GM19328 (cell line): ENCODE data around the gene FUT1.
"Not testable (repeated sequence)": the region's sequence is repeated elsewhere in the genome, so short reads cannot be mapped to it uniquely, and the experiment has no call there.

Experiments used
- ATAC-seq: cut with Tn5 transposase; IDR thresholded peaks from one replicate; pipeline ENCODE4 v1.9.1; 2021; ENCODE audit warnings: mild to moderate bottlenecking, moderate library complexity; ENCODE audit not compliant: unreplicated experiment

FUT1 gene

DNA sequence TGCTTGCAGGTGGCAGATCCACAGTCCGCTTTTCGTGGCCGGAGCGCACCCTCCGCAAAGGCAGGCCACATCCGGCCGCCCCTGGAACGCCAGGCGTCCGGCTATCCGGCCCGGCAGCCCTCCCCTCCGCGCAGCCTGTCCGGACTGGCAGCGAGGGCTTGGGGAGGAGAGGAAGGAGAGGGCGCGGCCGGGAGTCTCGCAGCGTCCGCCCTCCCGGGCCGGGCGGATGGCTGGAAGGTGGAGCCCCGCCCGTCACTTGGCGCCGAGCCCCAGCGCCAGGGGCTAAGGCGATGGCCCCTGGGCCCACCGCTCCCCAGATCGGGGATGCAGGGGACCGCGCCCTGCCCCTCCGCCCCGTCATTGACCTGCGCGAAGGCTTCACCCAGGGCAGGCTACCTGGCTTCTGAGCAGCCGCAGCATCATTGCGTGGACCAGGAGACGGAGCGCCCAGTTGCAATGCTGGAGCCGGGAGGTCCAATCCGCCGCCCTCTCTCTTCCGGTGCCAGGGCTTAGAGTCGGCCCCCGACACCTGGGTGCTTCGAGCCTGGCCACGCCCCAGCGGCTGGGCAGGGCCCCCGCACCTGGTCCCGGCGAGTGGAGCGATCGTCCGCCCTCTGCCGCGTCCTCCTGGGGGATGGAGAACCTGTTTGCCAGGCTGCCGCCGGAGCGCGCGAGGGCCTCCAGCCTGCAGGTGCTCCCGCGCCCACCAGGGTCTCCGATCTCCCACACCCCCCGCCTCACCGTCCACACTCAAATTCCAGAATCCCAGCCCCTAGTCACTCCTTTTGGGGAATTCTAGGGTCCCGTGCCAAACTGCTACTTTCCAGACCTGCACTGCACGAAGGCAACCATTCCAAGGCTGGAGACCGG lies at the start of gene FUT1:
Gene FUT1, minus strand, starts transcription at position 146 of the 870 bp plus-strand sequence. CDS start 1,360 bp downstream, outside the sequence.
- no peak for ATAC-seq

DNA sequence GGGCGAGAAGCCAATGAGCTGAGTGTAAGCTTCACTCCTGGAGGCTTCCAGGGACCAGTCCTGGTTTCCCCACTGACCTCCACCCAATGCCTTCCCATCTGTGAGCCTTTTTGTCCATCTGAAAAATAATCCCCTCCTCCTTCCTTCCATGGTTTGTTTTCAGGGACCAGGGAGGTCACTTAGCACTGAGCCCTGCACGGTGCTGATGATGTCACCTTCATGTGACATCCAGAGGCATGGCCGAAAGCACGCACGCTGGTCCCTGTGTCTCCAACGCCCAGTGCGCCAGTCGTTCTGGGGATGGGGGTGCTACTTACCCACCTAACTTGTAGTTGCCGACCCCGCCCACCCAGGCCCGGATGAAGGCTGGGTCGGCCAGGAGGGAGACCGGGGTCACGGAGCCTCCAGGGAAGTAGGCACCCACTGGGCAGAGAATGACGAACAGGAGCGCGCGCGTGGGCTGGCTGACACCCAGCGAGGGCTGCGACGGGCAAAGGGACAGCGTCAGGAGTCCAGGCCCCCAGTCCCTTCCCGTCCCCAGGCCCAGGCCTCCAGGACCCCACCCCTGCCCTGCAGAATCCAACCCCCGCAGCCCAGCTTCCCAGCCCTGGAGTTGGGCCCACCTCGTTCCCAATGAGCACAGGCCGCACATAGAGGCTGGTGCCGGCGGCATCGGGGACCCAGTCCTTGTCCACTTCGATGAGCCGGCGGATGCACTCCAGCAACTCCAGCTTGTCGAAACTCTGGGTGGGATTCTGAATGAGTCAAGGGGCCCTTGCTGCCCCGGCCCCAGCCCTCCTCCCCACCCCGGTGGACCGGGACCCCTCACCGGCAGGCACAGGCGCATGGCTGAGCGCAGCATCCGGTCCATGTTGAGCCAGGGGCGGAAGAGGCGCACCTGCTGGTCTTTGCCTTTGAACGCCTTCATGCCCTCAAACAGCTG lies 47.2 kb upstream of the FUT1 start:
- ATAC-seq, result no peak

GRCh38 chr19:48798937-48799336 lies 46.5 kb upstream of the FUT1 start:
- no peak for ATAC-seq

DNA sequence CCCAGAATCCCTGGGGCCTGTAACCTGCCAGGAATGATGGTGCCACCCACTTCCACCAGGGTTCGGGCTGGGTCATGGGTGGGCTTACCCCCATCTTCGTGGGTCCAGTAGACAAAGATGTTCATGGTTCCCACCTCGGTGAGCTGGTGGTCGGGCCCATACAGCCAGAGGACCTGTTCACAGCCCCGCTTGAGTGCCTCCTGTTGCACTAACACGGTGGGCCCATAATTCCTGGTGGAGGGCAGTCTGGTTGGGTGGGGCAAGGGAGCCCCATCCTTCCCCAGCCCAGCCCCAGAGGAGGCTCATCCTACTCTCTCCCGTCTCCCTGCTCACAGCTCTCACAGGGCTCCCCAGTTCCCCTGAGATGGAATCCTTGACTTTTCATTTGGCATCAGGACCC lies 44.7 kb upstream of the FUT1 start:
- ATAC-seq, result no peak

GRCh38 chr19:48796298-48797083 lies 44.0 kb upstream of the FUT1 start:
- ATAC-seq, result no peak

DNA sequence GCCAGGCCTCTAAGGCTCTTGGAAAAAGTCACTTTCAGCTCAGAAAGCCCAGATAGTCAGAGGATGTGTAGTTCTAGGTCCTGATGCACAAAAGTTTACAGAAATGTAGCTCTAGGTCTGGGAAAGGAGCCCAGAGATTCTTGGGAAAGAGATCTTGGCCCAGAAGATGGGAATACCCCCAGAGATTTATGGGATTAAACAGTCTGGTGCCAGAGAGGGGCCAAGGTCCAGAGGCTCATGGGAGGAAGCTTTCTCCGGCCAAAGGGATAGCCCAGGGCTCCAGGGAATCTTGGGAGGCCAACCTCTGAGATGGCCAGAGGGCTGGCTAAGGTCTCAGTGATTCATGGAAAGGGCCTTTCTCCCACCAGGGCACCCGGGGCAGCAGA lies 43.2 kb upstream of the FUT1 start:
- ATAC-seq, result no peak

DNA sequence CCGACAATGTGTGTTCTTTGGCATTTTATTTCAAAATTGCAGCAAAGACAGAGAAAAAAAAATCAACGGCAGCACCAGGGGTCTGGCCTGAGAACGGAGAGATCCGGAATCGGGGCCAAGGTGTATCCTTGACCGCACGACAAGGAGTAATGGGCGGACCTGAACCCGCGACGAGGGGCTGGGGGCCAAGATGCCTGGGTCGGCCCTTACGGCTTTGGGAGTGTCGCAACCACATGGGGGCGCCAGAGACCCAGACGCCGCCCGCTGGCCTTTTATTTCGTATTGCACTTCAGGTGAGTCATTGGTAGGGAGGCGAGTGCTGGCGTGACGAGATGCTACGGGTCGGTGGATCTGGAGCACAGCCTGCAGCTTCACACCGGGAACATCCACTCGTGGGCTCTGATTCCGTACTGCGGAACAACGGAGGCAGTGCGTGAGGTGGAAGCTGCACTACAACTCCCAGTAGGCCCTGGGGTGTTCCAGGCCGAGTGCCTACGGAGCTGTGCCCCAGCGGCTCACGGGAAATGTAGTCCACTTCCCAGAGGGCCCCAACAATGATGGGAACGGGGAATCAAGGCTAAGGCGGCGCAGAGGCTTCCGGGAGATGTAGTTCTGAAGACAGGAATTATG lies 42.7 kb upstream of the FUT1 start:
- ATAC-seq, result no peak

- no peak for ATAC-seq
Observed at GRCh38 chr19:48794291-48794690, 41.9 kb upstream of the FUT1 start.

DNA sequence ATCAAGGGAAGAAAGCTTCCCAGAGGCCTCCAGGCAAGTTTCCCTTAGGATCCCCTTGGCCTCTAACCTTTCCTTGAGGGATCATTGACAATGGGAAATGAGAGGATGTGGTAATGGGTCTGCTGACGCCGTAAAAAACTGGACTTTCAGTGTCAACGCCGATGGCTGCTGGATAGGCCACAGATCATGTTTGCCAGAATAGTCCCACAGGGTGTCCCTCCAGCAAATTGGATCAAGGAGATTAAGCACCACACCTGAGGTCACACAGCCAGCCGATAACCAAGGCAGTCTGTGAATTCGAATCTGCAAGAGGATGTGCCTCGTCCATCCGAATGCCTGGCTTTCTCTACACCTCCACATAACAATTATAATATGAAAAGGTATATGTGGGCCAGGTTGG lies 40.8 kb upstream of the FUT1 start:
- ATAC-seq, result no peak

DNA sequence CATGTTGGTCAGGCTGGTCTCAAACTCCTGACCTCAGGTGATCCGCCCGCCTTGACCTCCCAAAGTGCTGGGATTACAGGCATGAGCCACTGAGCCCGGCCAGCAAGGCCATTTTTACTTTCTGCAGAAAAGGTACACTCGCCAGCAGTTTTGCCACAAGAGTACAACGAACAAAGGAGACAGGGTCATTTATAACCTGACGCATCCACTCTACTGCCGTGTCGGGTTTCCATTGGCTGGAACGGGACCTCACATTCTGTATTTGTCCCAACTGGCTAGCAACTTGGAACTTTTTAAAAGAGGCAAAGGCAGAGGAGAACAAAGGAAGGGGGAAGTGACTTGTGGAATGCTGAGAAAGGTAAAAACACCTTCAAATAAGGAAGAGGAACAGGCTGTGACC lies 34.9 kb upstream of the FUT1 start:
- not testable (repeated sequence) for ATAC-seq

GRCh38 chr19:48786422-48786821 lies 34.0 kb upstream of the FUT1 start:
- ATAC-seq, result not testable (repeated sequence)

DNA sequence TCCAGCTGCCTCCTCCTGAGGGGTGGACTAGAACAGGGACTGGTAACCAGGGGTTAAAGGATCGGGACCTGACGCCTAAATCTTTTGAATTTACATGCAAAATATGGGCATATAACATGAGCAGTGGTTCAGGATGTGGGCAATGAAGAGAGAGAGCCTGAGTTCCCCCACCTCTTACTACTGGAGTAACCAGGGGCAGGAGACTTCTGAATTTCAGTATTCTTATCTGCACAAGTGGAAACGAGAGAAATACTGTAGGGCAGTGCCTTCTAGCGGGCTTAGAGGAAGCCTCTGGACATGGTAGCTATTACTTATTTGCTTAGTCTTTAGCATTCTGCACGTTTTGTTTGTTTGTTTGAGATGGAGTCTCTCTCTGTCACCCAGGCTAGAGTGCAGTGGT lies 32.1 kb upstream of the FUT1 start:
- no peak for ATAC-seq

GRCh38 chr19:48780631-48781391 lies 28.4 kb upstream of the FUT1 start:
- ATAC-seq, result no peak

- no peak for ATAC-seq
Observed at GRCh38 chr19:48779636-48780035, 27.2 kb upstream of the FUT1 start.

GRCh38 chr19:48777720-48778119 lies 25.3 kb upstream of the FUT1 start:
- ATAC-seq, result no peak

GRCh38 chr19:48777139-48777538 lies 24.7 kb upstream of the FUT1 start:
- no peak for ATAC-seq

- ATAC-seq, result no peak
Observed at GRCh38 chr19:48772503-48772953, 20.1 kb upstream of the FUT1 start.

DNA sequence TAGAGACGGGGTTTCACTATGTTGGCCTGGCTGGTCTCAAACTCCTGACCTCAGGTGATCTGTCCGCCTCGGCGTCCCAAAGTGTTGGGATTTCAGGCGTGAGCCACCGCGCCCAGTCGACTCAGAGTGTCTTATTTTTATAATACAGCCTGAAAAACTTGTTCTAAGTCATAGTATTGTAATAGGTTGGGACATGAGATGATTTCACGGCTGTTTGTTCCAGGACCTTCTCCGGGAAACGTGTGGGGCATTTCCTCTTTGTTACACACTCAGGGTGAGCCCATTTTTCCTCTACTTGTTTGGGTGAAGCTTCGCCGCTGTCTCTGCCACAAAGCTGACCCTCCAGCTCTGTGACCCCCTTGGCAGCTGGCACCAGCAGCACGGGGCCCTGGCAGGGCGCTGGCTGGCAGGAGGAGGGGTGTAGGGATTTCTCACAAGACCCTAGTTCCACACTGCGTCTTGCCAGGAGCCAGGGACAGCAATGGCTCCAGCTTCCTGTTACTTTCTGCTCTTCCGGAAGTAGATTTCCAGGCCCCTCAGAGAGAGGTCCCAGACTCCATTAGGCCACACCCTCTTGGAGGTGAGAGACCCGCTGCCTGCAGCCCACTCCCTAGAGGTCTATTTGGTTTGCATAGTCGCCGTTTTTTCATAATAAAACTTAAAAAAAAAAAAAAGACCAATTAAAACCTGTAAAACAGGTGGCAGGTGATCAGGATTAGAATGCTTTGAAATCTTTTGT lies 18.5 kb upstream of the FUT1 start:
- ATAC-seq, result no peak

DNA sequence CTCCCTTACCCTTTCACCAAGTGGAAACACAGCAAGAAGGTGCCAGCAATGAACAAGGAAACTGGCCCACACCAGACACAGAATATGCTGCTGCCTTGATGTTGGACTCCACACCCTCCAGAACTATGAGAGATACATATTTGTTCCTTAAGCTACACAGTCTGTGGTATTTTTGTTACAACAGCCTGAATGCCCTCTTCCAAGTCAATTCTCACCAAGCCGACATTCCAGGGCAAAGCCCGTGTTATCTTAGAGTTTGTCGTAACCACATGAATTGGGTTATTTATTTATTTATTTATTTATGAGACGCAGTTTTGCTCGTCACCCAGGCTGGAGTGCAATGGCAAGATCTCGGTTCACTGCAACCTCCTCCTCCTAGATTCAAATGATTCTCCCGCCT lies 17.8 kb upstream of the FUT1 start:
- ATAC-seq, result no peak
